ENCODE data around the gene PARP12. TPM values are rescaled to one million over a fixed set of nuclear protein-coding genes. Genes with fewer than 3 reads are reported as not detected.

Gene PARP12
- total RNA-seq, 1 donor from 2014 or later, result 6.8 TPM

DNA sequence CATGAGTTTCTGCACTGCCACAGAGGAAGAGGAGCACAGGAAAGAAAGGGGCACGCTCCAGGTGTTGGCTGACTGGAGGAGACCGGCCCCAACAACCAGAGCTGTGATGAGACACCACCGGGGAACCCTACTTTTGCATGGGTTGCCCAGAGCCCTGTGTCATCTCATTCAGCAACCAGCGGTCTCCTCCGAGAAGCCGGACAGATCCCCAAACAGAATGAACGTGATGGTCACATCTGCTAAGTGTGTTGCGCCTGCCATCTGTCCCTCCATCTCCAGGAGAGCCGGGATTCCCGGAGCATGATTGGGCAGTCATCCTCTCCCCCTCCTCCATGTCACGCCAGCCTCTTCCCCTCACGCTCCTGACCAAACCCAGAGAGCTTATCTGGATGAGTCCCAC, 22.9 kb downstream of the PARP12 start:
- Histone ChIP-seq H3K4me1 (no peaks in the 10 kb centered on the region), H3K9me3 (ENCODE audit: low read depth) (no peaks in the 10 kb centered on the region), H3K4me3 (no peak overlapping the region), H2AFZ (replicated peaks) (no peak overlapping the region), H3K36me3 (no peaks in the 10 kb centered on the region), H3K4me2 (no peak overlapping the region), H3K9ac (no peak overlapping the region), H3K27ac (no peak overlapping the region), H4K20me1 (ENCODE audit: low read depth) (no peaks in the 10 kb centered on the region), H3K79me2 (ENCODE audit: low read depth) (no peaks in the 10 kb centered on the region), H3F3A (ENCODE audit: low read depth) (no peaks in the 10 kb centered on the region), H3K27me3 (no peaks in the 10 kb centered on the region)
- Mint-ChIP-seq H3K4me1 (no peaks in the 10 kb centered on the region), H3K27ac (no peak overlapping the region), H3K27me3 (ENCODE audit: insufficient read depth, low read depth) (no peaks in the 10 kb centered on the region), H3K9me3 (no peaks in the 10 kb centered on the region), H3K4me3 (no peak overlapping the region), H3K36me3 (no peaks in the 10 kb centered on the region)
- no peak for DNase-seq (ENCODE audit: low spot score)
- TF ChIP-seq EZH2phosphoT487 (IDR thresholded peaks at IDR 0.05) (no peak), CTCF (IDR thresholded peaks at IDR 0.05) (no peak), EZH2 (IDR thresholded peaks at IDR 0.05) (no peak)

- TF ChIP-seq EZH2 (IDR thresholded peaks at IDR 0.05) (no peak), EZH2phosphoT487 (IDR thresholded peaks at IDR 0.05) (no peak)
- Histone ChIP-seq H3K27me3 (no peaks in the 10 kb centered on the region), H2AFZ (replicated peaks) (no peak overlapping the region), H3K9me3 (ENCODE audit: low read depth) (no peaks in the 10 kb centered on the region), H3F3A (ENCODE audit: low read depth) (no peaks in the 10 kb centered on the region), H4K20me1 (ENCODE audit: low read depth) (no peaks in the 10 kb centered on the region), H3K9ac (no peak overlapping the region), H3K4me1 (no peaks in the 10 kb centered on the region), H3K4me3 (no peak overlapping the region), H3K27ac (no peak overlapping the region), H3K4me2 (no peak overlapping the region), H3K36me3 (no peaks in the 10 kb centered on the region), H3K79me2 (ENCODE audit: low read depth) (no peaks in the 10 kb centered on the region)
- H3K27me3 Mint-ChIP-seq (ENCODE audit: insufficient read depth, low read depth), result no peaks in the 10 kb centered on the region
- H3K27ac Mint-ChIP-seq, result no peak overlapping the region
- no peaks in the 10 kb centered on the region for H3K9me3 Mint-ChIP-seq
- no peak for DNase-seq (ENCODE audit: low spot score)
- no peaks in the 10 kb centered on the region for H3K36me3 Mint-ChIP-seq
- H3K4me1 Mint-ChIP-seq, result no peaks in the 10 kb centered on the region
- no peak overlapping the region for H3K4me3 Mint-ChIP-seq
Observed at GRCh38 chr7:140039066-140039465, 23.7 kb downstream of the PARP12 start.

DNA sequence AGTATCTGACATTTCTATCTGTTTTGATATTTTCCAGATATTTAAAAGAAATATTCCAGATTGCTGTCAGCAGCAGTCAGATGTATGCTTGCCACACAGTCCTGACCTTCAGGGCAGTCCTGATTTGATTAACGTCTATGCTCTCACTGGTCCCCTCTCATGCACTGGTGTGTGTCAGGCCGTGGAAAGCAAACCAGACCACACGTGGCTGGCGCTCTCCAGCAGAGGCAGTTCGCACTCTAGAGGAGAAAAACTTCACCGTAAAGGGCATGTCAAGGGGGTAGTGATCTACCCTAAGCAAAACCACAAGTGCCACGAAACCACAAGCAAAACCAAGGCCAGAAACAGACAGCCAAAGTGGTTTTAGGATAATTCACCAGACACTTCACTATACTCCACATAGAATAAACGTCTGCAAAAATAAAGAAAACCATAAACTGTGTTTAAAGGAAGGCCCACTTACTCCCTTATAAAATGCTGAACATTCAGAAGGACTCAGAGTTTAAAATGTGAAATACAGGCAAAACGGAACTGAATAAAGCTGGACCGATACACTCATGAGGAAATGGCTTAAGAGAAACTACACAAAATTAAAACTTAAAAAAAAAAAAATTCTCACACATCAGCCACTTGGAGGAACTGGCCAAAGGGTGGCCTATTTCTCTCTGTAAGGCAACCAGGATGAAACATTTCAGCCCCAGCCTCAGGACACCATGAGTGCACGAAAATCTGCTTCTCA, 26.4 kb downstream of the PARP12 start:
- no peak overlapping the region for H3K27ac Mint-ChIP-seq
- Histone ChIP-seq H3K9me3 (ENCODE audit: low read depth) (no peaks in the 10 kb centered on the region), H3K27ac (no peak overlapping the region), H3K4me3 (no peak overlapping the region), H4K20me1 (ENCODE audit: low read depth) (no peaks in the 10 kb centered on the region), H3K27me3 (no peaks in the 10 kb centered on the region), H3F3A (ENCODE audit: low read depth) (no peaks in the 10 kb centered on the region), H3K79me2 (ENCODE audit: low read depth) (no peaks in the 10 kb centered on the region), H3K4me1 (no peaks in the 10 kb centered on the region), H2AFZ (replicated peaks) (no peak overlapping the region), H3K36me3 (no peaks in the 10 kb centered on the region), H3K9ac (no peak overlapping the region), H3K4me2 (no peak overlapping the region)
- DNase-seq (ENCODE audit: low spot score), result no peak
- TF ChIP-seq EZH2 (IDR thresholded peaks at IDR 0.05) (no peak), CTCF (IDR thresholded peaks at IDR 0.05) (no peak), EZH2phosphoT487 (IDR thresholded peaks at IDR 0.05) (no peak)
- H3K4me1 Mint-ChIP-seq, result no peaks in the 10 kb centered on the region
- H3K9me3 Mint-ChIP-seq, result no peaks in the 10 kb centered on the region
- H3K4me3 Mint-ChIP-seq, result no peak overlapping the region
- no peaks in the 10 kb centered on the region for H3K36me3 Mint-ChIP-seq
- H3K27me3 Mint-ChIP-seq (ENCODE audit: insufficient read depth, low read depth), result peaks cover 2% of the 10 kb centered on the region

Measured in neural progenitor cell (in vitro differentiated cells).